ENCODE data around the gene APOB. TPM values are rescaled to one million over a fixed set of nuclear protein-coding genes. Genes with fewer than 3 reads are reported as not detected.

The APOB gene
- total RNA-seq, 1 experiment from 2014 or later: not detected

- no peak overlapping the region for H3K27ac ChIP-seq (ENCODE audit: low read length)
- no peaks in the 10 kb centered on the region for H3K9me2 ChIP-seq (replicated peaks; ENCODE audit: low read length)
- H3K4me1 ChIP-seq (ENCODE audit: insufficient read depth, low read length): no peaks in the 10 kb centered on the region
- H3K4me2 ChIP-seq (ENCODE audit: low read length): no peak overlapping the region
- TF ChIP-seq, protein P1, sequence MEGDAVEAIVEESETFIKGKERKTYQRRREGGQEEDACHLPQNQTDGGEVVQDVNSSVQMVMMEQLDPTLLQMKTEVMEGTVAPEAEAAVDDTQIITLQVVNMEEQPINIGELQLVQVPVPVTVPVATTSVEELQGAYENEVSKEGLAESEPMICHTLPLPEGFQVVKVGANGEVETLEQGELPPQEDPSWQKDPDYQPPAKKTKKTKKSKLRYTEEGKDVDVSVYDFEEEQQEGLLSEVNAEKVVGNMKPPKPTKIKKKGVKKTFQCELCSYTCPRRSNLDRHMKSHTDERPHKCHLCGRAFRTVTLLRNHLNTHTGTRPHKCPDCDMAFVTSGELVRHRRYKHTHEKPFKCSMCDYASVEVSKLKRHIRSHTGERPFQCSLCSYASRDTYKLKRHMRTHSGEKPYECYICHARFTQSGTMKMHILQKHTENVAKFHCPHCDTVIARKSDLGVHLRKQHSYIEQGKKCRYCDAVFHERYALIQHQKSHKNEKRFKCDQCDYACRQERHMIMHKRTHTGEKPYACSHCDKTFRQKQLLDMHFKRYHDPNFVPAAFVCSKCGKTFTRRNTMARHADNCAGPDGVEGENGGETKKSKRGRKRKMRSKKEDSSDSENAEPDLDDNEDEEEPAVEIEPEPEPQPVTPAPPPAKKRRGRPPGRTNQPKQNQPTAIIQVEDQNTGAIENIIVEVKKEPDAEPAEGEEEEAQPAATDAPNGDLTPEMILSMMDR (conservative IDR thresholded peaks at IDR 0.05; ENCODE audit: low read depth, low read length): no peak
- TF ChIP-seq EZH2phosphoT487 (IDR thresholded peaks at IDR 0.05; ENCODE audit: borderline replicate concordance, low read length) (no peak), EZH2 (IDR thresholded peaks at IDR 0.05; ENCODE audit: low read length, unreplicated experiment) (no peak)
- CTCF ChIA-PET: no interaction called here
- DNase-seq (no peak), ATAC-seq (no peak)
- H3K27me3 ChIP-seq (ENCODE audit: low read length): peaks cover 41% of the 10 kb centered on the region
- H3K4me3 ChIP-seq (ENCODE audit: low read length): no peak overlapping the region
- H3K36me3 ChIP-seq (ENCODE audit: low read depth, low read length): no peaks in the 10 kb centered on the region
- no peaks in the 10 kb centered on the region for H4K20me1 ChIP-seq (ENCODE audit: low read length)
- intact Hi-C loops (cut with micrococcal nuclease): no loop called here
- no peaks in the 10 kb centered on the region for H3F3A ChIP-seq (ENCODE audit: low read length, unreplicated experiment)
- H3K9me3 ChIP-seq (ENCODE audit: low read length): no peaks in the 10 kb centered on the region
- POLR2A ChIA-PET (ENCODE audit: unreplicated experiment): no interaction called here
- H3K79me2 ChIP-seq (ENCODE audit: low read length): no peaks in the 10 kb centered on the region
- BruUV-seq (replicated peaks): no TSS peak
- H2AFZ ChIP-seq (ENCODE audit: low read length): no peak overlapping the region
- H3K9ac ChIP-seq (ENCODE audit: low read length): no peak overlapping the region
Observed at GRCh38 chr2:20965221-20965620, 78.7 kb downstream of the APOB start.

- no peak for DNase-seq
- H3K36me3 ChIP-seq (ENCODE audit: low read depth, low read length): no peaks in the 10 kb centered on the region
- no peak for TF ChIP-seq EZH2 (IDR thresholded peaks at IDR 0.05; ENCODE audit: low read length, unreplicated experiment)
- TF ChIP-seq EZH2phosphoT487 (IDR thresholded peaks at IDR 0.05; ENCODE audit: borderline replicate concordance, low read length): no peak
- TF ChIP-seq, protein P1 (conservative IDR thresholded peaks at IDR 0.05; ENCODE audit: low read depth, low read length): no peak
- no peaks in the 10 kb centered on the region for H4K20me1 ChIP-seq (ENCODE audit: low read length)
- H3K9me2 ChIP-seq (replicated peaks; ENCODE audit: low read length): no peaks in the 10 kb centered on the region
- ChIA-PET POLR2A (ENCODE audit: unreplicated experiment) (no interaction called here), CTCF (interaction anchor here (1.2 to 1.4 kb wide), 2 partner anchors 183 to 303 kb away, joined by 4 to 28 read pairs; no protein-coding TSS in a partner anchor)
- BruUV-seq (replicated peaks): no TSS peak
- intact Hi-C loops (cut with micrococcal nuclease): loop anchor here (1.0 kb wide), 1 partner anchor 183 kb away; no protein-coding TSS in a partner anchor
- H3K9me3 ChIP-seq (ENCODE audit: low read length): no peaks in the 10 kb centered on the region
- no peak overlapping the region for H3K4me3 ChIP-seq (ENCODE audit: low read length)
- H2AFZ ChIP-seq (ENCODE audit: low read length): no peak overlapping the region
- no peaks in the 10 kb centered on the region for H3F3A ChIP-seq (ENCODE audit: low read length, unreplicated experiment)
- H3K4me1 ChIP-seq (ENCODE audit: insufficient read depth, low read length): no peaks in the 10 kb centered on the region
- H3K9ac ChIP-seq (ENCODE audit: low read length): no peak overlapping the region
- ATAC-seq: no peak
- H3K79me2 ChIP-seq (ENCODE audit: low read length): no peaks in the 10 kb centered on the region
- peaks cover 41% of the 10 kb centered on the region for H3K27me3 ChIP-seq (ENCODE audit: low read length)
- no peak overlapping the region for H3K4me2 ChIP-seq (ENCODE audit: low read length)
- H3K27ac ChIP-seq (ENCODE audit: low read length): no peak overlapping the region
Observed at GRCh38 chr2:20963867-20964266, 80.0 kb downstream of the APOB start.

GRCh38 chr2:20962939-20963557, 80.8 kb downstream of the APOB start:
- H3K4me1 ChIP-seq (ENCODE audit: insufficient read depth, low read length): no peaks in the 10 kb centered on the region
- no peak overlapping the region for H3K4me2 ChIP-seq (ENCODE audit: low read length)
- H3K9ac ChIP-seq (ENCODE audit: low read length): no peak overlapping the region
- H3K36me3 ChIP-seq (ENCODE audit: low read depth, low read length): no peaks in the 10 kb centered on the region
- no peak overlapping the region for H3K27ac ChIP-seq (ENCODE audit: low read length)
- no peak overlapping the region for H2AFZ ChIP-seq (ENCODE audit: low read length)
- H3K4me3 ChIP-seq (ENCODE audit: low read length): no peak overlapping the region
- intact Hi-C loops (cut with micrococcal nuclease): loop anchor here (1.0 kb wide), 1 partner anchor 182 kb away; no protein-coding TSS in a partner anchor
- DNase-seq: peak; percentile 77
- ATAC-seq: peak; percentile 74
- H3K9me2 ChIP-seq (replicated peaks; ENCODE audit: low read length): no peaks in the 10 kb centered on the region
- TF ChIP-seq, protein P1 (conservative IDR thresholded peaks at IDR 0.05; ENCODE audit: low read depth, low read length): peak; percentile 86
- TF ChIP-seq EZH2 (IDR thresholded peaks at IDR 0.05; ENCODE audit: low read length, unreplicated experiment): no peak
- ChIA-PET CTCF (interaction anchor here (0.6 to 1.4 kb wide), 6 partner anchors 182 to 353 kb away, joined by 3 to 28 read pairs (median 4); no protein-coding TSS in a partner anchor), POLR2A (ENCODE audit: unreplicated experiment) (no interaction called here)
- H3K79me2 ChIP-seq (ENCODE audit: low read length): no peaks in the 10 kb centered on the region
- H3F3A ChIP-seq (ENCODE audit: low read length, unreplicated experiment): no peaks in the 10 kb centered on the region
- H3K9me3 ChIP-seq (ENCODE audit: low read length): no peaks in the 10 kb centered on the region
- BruUV-seq (replicated peaks): no TSS peak
- H3K27me3 ChIP-seq (ENCODE audit: low read length): peaks cover 40% of the 10 kb centered on the region
- no peaks in the 10 kb centered on the region for H4K20me1 ChIP-seq (ENCODE audit: low read length)

Measured in PC-3 (cell line).